K562 (cell line): ENCODE results near the gene BPIFB2. TPM values are rescaled to one million over a fixed set of nuclear protein-coding genes. Genes with fewer than 3 reads are reported as not detected.

Experiments
- CBX2 ChIP-seq: fragments of 200-600 bp; sonication (generic); IDR thresholded peaks from one replicate; pipeline ENCODE4 v1.6.1; 2012; ENCODE audit warnings: mild to moderate bottlenecking, low read length, inconsistent platforms; ENCODE audit not compliant: insufficient read depth, poor library complexity, severe bottlenecking
- KDM4B ChIP-seq, 2 experiments: fragments of 450-650 bp in 1 of 2; sonication (generic) in 1 of 2; IDR thresholded peaks; 2 replicates each; pipeline ENCODE4 v1.6.1; 2016 to 2017; ENCODE audit warnings: borderline replicate concordance in 2 of 2, antibody characterized with exemption in 1 of 2, low read depth in 1 of 2, mild to moderate bottlenecking in 1 of 2
- MYBL2 ChIP-seq, 2 experiments: fragments of 450-650 bp in 1 of 2; sonication (generic) in 1 of 2; formaldehyde crosslinking in 1 of 2; IDR thresholded peaks; 2 replicates each; pipeline versions ENCODE4 v1.6.1 to v1.8.1; 2017 to 2022; ENCODE audit warnings: borderline replicate concordance in 1 of 2, inconsistent platforms in 1 of 2, low read depth in 1 of 2, mild to moderate bottlenecking in 1 of 2, missing genetic modification reagents in 1 of 2, moderate library complexity in 1 of 2
- NR4A1 ChIP-seq, 2 experiments: fragments of 250-450 bp in 1 of 2; fragments of 450-650 bp in 1 of 2; sonication (Bioruptor Pico) in 1 of 2; IDR thresholded peaks; 2 replicates each; pipeline versions ENCODE4 v1.4.0 to v1.6.1; 2016 to 2020; ENCODE audit warnings: mild to moderate bottlenecking in 2 of 2, missing compliant biosample characterization in 1 of 2, missing genetic modification characterization in 1 of 2, moderate library complexity in 1 of 2
- ZNF23 ChIP-seq: fragments of 250-450 bp; sonication (Bioruptor Pico); IDR thresholded peaks from 2 replicates; pipeline ENCODE4 v1.4.0; 2020; ENCODE audit warnings: mild to moderate bottlenecking
- ZNF311 ChIP-seq: fragments of 250-450 bp; sonication (Bioruptor Pico); IDR thresholded peaks from 2 replicates; pipeline ENCODE4 v1.4.0; 2020; ENCODE audit warnings: mild to moderate bottlenecking, moderate library complexity
- polyA plus RNA-seq, 8 experiments: library from polyadenylated mRNA; depleted of rRNA in 4 of 8; stranded (reverse) in 5 of 8; unstranded in 3 of 8; fragments of >200 nt; fragmentation: Nextera tagmentation in 2 of 8; fragmentation: Illumina TruSeq in 1 of 8; extraction: Ambion mirVana in 2 of 8; extraction: Trizol in 1 of 8; gene quantifications; 2 replicates each; pipeline versions ENCODE4 v1.2.1 to v1.2.3, GENCODE V29; 2011 to 2014; ENCODE audit warnings: inconsistent platforms in 1 of 8, missing spikeins in 1 of 8
- total RNA-seq, 7 experiments: library from RNA; depleted of rRNA in 6 of 7; stranded (reverse); fragments of >200 nt in 6 of 7; fragmentation: Illumina TruSeq in 2 of 7; extraction: Trizol in 2 of 7; gene quantifications; 2 replicates each; pipeline versions ENCODE4 v1.2.1 to v1.2.3, GENCODE V29; 2011 to 2021; ENCODE audit warnings: low replicate concordance in 1 of 7
- TF ChIP-seq, protein P1 (sequence below): fragments of 450-650 bp; IDR thresholded peaks from 2 replicates; pipeline ENCODE4 v1.6.1; 2016
- TF ChIP-seq, protein P2 (sequence below): IDR thresholded peaks from 2 replicates; pipeline ENCODE4 v1.6.1; 2016; ENCODE audit warnings: missing genetic modification characterization, missing compliant biosample characterization

The BPIFB2 gene
- total and polyA plus RNA-seq, 9 of the 15 experiments (the other 6 are each of a cell fraction or from before 2014, with no cell fraction given), result not detected

DNA sequence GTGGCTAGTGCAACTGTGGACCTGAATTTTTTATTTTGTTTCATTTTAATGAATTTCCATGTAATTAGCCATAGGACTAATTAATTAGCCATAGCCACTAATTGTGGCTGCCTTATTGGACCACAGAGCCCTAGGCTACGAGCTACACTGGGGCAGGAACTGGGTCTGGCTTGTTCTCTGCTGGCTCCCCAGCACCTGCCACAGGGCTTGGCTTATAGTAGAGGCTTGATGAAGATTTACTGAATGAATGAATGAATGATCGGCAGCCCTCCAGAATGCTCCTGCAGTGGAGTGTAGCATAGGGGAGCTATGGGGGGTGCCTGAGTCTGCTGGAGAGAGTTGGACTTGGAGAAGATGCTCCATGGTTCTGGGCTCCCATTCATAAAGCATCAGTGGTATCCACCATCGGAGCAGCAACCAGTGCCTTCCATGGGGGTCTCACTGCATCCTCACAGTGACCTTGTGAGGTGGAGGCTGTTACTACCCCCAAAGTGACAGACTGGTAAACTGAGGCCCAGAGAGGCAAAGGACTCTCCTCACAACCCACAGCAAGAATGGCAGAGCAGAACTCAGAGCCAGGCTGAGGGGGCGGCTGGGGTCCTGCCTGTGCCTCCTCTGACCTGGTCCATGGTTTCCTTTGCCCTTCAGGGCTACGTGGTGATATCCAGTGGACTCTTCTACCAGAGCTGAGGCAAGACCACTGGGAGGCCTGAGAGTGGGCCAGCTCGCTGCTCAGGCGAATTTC lies 15.4 kb downstream of the BPIFB2 start (continued):
- TF ChIP-seq MYBL2 (IDR thresholded peaks at IDR 0.05; ENCODE audit: low read depth) (no peak), MYBL2 (CRISPR knock-in tag; IDR thresholded peaks at IDR 0.05; ENCODE audit: borderline replicate concordance) (no peak), CBX2 (no peak), ZNF23 (no peak), NR4A1 (CRISPR knock-in tag; IDR thresholded peaks at IDR 0.05) (no peak), NR4A1 (tag; IDR thresholded peaks at IDR 0.05) (no peak), KDM4B (IDR thresholded peaks at IDR 0.05; ENCODE audit: borderline replicate concordance in 2 of 2, low read depth in 1 of 2) (no peak), ZNF311 (CRISPR knock-in tag) (no peak)
- TF ChIP-seq, protein P1, sequence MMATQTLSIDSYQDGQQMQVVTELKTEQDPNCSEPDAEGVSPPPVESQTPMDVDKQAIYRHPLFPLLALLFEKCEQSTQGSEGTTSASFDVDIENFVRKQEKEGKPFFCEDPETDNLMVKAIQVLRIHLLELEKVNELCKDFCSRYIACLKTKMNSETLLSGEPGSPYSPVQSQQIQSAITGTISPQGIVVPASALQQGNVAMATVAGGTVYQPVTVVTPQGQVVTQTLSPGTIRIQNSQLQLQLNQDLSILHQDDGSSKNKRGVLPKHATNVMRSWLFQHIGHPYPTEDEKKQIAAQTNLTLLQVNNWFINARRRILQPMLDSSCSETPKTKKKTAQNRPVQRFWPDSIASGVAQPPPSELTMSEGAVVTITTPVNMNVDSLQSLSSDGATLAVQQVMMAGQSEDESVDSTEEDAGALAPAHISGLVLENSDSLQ, result no peak
- TF ChIP-seq, protein P2, sequence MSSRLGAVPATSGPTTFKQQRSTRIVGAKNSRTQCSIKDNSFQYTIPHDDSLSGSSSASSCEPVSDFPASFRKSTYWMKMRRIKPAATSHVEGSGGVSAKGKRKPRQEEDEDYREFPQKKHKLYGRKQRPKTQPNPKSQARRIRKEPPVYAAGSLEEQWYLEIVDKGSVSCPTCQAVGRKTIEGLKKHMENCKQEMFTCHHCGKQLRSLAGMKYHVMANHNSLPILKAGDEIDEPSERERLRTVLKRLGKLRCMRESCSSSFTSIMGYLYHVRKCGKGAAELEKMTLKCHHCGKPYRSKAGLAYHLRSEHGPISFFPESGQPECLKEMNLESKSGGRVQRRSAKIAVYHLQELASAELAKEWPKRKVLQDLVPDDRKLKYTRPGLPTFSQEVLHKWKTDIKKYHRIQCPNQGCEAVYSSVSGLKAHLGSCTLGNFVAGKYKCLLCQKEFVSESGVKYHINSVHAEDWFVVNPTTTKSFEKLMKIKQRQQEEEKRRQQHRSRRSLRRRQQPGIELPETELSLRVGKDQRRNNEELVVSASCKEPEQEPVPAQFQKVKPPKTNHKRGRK (tag), result no peak
- TF ChIP-seq, all 486 proteins: peak for 0
